ENCODE measurements around the gene BBS2. TPM values are rescaled to one million over a fixed set of nuclear protein-coding genes. Genes with fewer than 3 reads are reported as not detected.
"Not testable (repeated sequence)": the region's sequence is repeated elsewhere in the genome, so short reads cannot be mapped to it uniquely, and the experiment has no call there.

Gene BBS2
- total RNA-seq, 1 experiment from 2014 or later = 64.5 TPM

- DNase-seq (ENCODE audit: low spot score) = no peak
These were observed 5.4 kb upstream of the BBS2 start for GRCh38 chr16:56525236-56525635.

DNA sequence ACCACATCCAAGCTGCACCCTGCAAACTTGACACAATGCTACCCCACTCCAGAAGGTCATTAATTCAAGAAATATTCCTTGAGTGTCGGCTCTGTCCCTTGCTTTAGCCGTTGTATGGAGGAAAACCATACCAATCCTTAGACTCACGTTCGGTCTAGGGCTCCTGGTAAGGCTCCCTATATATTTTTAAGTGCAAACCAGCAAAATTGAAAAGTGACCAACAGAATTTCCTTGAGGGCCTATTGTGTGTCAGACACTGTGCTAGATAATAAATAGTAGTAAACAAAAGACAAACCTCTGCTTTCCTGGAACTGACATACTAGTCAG is 390 bp upstream of the BBS2 start:
- DNase-seq (ENCODE audit: low spot score) = no peak

DNA sequence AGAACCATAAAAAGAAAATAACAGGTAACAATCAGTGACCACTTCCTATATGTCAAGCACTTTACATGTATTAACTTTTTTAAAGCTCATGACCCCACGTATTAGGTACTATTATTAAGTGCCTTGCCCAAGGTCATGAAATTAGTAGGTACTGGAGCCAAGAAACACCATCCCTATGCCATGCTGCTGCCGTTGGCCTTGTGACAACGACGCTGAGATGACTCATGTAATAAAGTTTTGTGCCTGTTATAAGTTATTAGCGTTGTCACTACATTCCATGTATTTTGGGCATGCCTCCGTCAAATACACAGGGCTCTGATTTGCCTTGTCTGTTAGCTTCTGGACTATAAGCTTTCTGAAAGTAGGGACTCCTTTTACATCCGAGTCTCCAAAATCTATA is 1.4 kb downstream of the BBS2 start:
- DNase-seq (ENCODE audit: low spot score) = peak; percentile 27

DNA sequence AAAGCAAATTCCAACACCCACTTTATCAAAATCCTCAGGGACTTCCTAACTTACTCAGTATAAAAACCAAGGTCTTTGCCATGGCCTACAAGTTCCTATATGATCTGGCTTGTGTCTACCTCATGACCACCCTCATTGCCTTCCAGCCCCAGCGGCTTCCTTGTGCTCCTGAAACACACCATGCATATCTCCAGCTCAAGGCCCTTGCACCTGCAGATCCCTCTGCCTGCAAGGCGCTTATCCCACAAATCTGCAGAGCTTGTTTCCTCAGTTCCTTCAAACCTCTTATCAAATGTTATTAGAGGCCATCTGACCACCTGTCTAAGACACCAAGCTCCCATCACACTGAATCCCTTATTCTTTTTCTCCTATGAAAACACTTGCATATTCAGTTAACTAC is 2.6 kb downstream of the BBS2 start:
- DNase-seq (ENCODE audit: low spot score) = no peak

GRCh38 chr16:56515665-56516064 is 4.2 kb downstream of the BBS2 start:
- no peak for DNase-seq (ENCODE audit: low spot score)

GRCh38 chr16:56514845-56515244 is 5.0 kb downstream of the BBS2 start:
- DNase-seq (ENCODE audit: low spot score) = no peak

DNA sequence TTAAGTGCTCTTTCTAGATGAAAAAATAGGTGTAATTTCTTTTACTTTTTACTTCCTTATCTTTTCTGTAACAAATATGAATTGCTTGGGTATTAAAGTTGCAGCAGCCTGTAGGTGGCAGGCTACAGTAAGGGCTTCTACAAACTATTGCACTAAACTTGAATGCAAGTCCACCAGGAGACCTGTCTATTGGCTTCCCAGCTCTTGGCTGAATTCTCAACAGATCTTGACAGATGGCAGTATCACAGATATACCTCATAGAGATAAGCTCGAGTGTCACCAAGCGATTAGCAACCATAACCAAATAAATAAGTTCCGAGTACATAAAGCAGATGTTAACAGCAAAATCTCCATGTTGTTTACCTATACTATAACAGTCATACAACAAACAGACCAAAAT is 5.9 kb downstream of the BBS2 start:
- DNase-seq (ENCODE audit: low spot score) = peak; percentile 79

DNA sequence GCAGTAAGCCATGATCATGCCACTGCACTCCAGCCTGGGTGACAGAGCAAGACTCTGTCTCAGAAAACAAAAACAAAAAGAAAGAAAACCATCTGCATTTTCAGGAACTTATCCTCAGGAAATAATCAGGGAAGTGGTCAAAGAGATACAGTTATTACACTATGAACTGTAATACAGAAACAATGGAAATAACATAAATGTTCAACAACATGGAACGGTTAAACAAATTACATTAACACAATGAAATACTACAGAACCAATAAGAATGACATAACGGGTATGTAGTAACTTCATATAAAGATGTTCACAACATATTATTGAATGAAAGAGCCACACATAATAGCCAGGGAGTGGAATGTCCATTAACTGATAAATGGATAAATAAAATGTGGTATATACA is 6.7 kb downstream of the BBS2 start:
- DNase-seq (ENCODE audit: low spot score) = no peak

DNA sequence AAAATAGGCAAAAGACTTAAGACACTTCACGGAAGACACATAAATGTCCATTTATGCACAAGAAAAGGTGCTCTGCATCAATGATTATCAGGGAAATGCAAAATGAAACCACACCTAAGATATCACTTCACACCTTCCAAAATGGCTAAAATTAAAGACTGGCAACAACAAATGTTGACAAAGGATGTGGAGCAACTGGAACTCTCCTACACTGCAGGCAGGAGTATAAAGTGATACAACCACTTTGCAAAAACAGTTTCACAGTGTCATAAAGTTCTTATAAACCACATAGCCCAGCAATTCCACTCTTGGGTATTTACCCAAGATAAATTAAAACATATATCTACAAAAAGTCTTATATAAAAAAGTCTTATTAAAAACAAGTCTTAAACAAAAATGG is 7.8 kb downstream of the BBS2 start:
- no peak for DNase-seq (ENCODE audit: low spot score)

GRCh38 chr16:56510544-56510943 is 9.3 kb downstream of the BBS2 start:
- DNase-seq (ENCODE audit: low spot score) = no peak

DNA sequence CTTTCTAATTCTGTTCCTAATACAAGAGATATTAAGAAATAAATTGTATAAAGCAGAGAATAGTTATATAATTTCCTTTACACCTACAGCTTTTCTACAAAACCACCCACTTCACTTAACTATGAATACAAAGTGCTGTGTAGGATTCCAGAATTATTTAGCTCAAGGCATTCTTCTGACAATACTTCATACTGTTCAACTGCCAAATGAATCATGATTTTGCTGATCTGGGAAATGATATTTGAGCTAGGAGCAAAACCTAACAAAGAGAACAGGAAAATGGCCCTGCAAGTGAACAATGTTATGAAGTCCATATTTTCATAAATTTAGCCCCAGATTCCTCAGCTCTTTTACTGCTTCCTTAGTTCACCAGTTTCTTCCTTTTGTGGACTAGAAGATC is 12.9 kb downstream of the BBS2 start:
- no peak for DNase-seq (ENCODE audit: low spot score)

- no peak for DNase-seq (ENCODE audit: low spot score)
These were observed 14.6 kb downstream of the BBS2 start for GRCh38 chr16:56505181-56505580.

- DNase-seq (ENCODE audit: low spot score) = no peak
These were observed 26.0 kb downstream of the BBS2 start for GRCh38 chr16:56493815-56494214.

- no peak for DNase-seq (ENCODE audit: low spot score)
These were observed 26.7 kb downstream of the BBS2 start for GRCh38 chr16:56493126-56493525.

DNA sequence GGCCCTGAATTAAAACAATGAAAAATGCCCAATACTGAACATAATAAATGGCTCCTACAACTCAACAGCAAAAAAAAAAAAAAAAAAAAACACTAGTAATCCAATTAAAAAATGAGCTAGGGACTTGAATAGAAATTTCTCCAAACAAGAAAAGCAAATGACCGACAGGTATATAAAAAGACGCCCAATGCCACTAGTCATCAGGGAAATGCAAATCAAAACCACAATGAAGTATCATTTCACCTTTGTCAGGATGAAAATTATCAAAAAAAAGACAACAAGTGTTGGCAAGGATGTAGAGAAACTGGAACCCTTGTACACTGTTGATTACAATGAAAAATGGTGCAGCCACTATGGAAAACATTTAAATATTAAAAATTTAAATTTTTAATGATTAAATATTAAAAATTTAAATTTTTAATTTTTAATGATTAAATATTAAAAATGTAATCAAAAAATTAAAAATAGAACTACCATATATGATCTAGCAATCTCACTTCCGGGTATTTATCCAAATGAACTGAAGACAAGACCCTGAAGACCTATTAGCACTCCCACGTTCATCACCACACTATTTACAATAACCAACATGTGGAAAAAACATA is 28.1 kb downstream of the BBS2 start:
- DNase-seq (ENCODE audit: low spot score) = no peak

DNA sequence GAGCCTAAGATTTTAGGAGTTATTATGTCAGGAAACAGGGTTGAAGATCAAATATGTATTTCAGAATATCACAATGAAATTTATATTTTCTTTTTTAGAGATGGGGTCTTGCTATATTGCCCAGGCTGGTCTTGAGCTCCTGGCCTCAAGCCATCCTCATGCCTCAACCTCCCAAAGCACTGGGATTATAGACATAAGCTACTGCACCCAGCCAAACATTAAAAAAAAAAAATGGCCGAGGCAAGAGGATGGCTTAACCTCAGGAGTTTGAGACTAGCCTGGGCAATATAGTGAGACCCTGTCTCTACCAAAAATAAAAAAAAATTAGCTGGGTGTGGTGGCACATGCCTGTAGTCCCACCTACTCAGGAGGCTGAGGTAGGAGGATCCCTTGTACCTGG is 31.0 kb downstream of the BBS2 start:
- DNase-seq (ENCODE audit: low spot score) = not testable (repeated sequence)

DNA sequence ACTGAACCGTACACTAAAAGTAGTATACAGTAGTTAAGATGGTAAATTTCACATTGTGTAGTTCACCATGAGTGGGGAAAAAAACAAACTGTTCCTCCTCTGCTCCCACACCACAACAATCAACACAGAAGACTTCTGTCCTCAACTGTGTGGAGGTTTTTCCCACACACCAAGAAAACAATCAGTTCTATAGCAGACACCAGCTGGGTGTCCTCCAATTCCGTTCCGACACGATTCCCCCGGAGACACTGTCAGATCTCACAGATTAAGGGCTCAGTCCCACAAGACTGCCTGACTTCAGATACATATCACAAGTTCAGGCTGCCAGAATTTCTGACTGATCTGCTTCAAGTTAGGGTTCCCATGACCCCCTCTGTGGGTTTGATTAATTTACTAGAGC is 31.8 kb downstream of the BBS2 start:
- DNase-seq (ENCODE audit: low spot score) = no peak

GRCh38 chr16:56483394-56483793 is 36.4 kb downstream of the BBS2 start:
- DNase-seq (ENCODE audit: low spot score) = no peak

DNA sequence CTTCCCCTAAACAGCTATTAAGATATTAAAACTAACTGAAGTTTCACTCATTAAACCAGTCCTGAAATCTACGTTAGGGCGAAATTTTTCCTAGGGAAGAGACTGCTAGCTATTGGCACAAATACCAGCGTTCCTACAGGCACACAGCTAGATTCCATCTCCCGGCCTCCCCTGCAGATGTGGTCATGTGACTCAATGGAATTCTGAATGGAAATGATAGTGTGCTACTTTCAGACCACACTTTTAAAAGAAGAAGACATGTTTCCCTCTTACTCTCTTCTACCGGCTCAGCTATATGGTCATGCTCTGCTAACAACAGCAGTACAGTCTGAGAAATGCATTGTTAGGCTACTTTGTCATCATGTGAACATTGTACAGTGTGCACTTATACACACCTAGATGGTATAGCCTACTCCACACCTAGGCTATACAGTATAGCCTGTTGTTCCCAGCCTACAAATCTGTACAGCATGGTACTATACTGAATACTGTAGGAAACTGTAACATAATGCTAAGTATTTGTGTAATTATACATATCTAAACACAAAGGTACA is 37.1 kb downstream of the BBS2 start:
- DNase-seq (ENCODE audit: low spot score) = no peak

GRCh38 chr16:56481468-56482122 is 38.2 kb downstream of the BBS2 start:
- DNase-seq (ENCODE audit: low spot score) = no peak

DNA sequence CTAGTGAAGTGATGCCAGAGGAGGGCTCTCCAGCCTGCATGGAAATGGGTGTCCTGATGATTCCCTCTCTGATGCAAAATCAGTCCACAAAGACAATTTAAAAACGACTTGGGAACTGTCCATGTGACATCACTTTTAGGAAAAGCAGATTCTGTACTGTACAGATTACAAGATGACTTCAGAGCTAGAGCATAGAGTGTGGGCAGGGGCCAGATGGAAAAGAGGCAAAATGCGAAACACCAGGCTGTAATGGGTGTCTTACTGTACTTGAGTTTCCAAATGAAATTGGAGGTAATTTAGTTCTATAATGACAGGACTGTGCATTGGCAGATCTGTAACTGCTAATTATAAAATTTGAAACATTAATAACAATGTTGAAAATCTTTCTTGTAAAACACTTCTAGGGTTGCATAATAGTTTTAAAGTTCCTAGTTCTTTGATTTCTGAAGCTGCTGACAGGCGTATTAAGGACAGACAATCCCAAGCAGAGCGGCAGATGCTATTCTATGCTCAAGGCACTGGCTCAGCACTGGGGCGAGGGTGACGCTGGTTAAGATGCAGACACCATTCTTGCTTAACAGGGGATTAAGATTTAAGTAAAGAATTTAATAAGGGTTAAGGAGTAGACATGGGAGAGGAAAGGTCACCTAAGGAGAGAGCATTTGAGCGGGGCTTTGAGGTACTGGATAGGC is 38.9 kb downstream of the BBS2 start:
- DNase-seq (ENCODE audit: low spot score) = no peak

GRCh38 chr16:56479469-56479868 is 40.4 kb downstream of the BBS2 start:
- DNase-seq (ENCODE audit: low spot score) = no peak
